Neural progenitor cell (in vitro differentiated cells): ENCODE measurements around the gene FASN.
"Not testable (repeated sequence)": the region's sequence is repeated elsewhere in the genome, so short reads cannot be mapped to it uniquely, and the experiment has no call there.

Source experiments
- CTCF ChIP-seq: fragments of 200-600 bp; sonication (generic); IDR thresholded peaks from 2 replicates; pipeline ENCODE4 v1.5.1; 2017; ENCODE audit warnings: antibody characterized with exemption, mild to moderate bottlenecking
- EZH2 ChIP-seq: fragments of 200-600 bp; sonication (generic); IDR thresholded peaks from 2 replicates; pipeline ENCODE4 v1.6.1; 2017; ENCODE audit warnings: antibody characterized with exemption, mild to moderate bottlenecking, moderate library complexity
- EZH2phosphoT487 ChIP-seq: fragments of 200-600 bp; sonication (generic); IDR thresholded peaks from 2 replicates; pipeline ENCODE4 v1.6.1; 2017; ENCODE audit warnings: antibody characterized with exemption

DNA sequence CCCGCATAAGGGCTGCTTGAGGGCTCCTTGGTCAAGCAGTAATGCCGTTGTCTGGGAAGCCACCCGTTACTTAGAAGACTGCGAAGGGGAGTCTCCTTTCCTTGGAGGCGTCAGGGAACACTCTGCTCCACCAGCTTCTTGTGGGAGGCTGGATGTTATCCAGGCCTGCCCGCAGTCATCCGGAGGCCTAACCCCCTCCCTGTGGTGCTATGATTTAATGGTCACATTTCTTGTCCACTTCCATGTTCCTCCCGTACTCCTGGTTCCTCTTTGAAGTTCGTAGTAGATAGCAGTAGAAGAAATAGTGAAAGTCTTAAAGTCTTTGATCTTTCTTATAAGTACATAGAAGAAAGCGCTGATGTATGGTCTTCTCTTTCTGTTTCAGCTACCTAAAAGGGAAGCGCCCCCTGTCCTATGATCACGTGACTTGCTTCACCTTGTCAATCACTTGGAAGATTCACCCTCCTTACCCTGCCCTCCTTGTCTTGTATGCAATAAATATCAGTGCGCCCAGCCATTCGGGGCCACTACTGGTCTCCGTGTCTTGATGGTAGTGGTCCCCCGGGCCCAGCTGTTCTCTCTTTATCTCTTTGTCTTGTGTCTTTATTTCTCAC, 59.1 kb downstream of the FASN start:
- not testable (repeated sequence) for TF ChIP-seq CTCF, EZH2phosphoT487, EZH2
